NCI-H187 treated with DMSO at 0.1 percent for 48 hours (cell line): ENCODE results near the gene USP44.
A peak's percentile ranks its signal among the peaks of the same experiment; 100 is the strongest.
"Not testable (repeated sequence)": the region's sequence is repeated elsewhere in the genome, so short reads cannot be mapped to it uniquely, and the experiment has no call there.

Source experiments
- DNase-seq: peaks from one replicate; lab custom pipeline; 2025; lab: John Stamatoyannopoulos, UW

USP44 gene

DNA sequence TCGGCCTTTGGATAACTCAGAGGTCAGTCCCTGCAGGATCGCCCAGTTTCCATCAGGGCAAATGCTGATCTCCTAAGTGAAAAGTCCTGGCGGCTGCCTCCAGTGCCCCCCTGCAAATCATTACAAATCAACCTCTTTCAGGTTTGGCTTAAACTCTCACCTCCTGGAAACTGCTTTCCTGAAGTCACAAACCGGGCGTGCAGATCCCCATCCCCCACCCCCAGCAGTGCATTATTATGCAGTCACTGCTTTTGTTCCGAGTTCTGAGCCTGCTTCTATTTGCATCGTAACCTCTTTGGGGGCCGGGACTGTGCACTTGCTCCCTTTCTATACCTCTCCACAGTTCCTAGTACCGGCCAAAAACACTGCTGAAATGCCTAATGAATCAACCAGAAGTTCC is at the start of gene USP44:
Gene USP44, minus strand, starts transcription at position 172 of the 400 bp plus-strand sequence. CDS start 17,220 bp downstream, outside the sequence.
- DNase-seq: no peak

DNA sequence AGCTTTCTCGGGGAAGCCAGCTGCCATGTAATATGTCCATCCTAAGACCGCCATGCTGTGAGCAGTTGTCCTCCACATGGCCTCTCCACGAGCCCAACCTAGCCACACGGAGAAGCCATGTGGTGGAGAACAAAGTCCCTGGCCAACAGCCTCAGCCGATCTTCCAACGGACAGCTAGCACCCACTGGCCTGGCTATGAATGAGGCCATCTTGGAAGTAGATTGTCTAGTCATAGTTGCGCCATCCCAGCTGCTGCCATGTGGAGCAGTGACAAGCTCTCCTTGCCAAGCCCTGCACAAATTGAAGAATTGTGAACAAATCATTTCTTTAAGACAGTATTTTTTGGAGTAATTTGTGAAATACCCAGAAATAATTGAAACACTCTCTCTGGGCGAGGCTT is 49.3 kb upstream of the USP44 start:
- no peak for DNase-seq

DNA sequence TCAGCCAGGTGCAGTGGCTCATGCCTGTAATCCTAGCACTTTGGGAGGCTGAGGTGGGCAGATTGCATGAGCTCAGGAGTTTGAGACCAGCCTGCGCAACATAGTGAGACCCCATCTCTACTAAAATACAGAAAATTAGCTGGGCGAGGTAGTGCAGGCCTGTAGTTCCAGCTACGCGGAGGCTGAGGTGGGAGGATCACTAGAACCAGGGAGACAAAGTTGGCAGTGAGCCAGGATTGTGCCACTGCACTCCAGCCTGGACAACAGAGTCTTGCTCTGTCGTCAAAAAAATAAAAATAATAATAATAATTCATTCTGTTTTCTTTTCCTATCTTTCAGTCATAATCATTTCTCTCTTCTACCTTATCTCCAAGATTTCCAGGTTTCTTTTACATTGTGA is 48.6 kb upstream of the USP44 start:
- no peak for DNase-seq

DNA sequence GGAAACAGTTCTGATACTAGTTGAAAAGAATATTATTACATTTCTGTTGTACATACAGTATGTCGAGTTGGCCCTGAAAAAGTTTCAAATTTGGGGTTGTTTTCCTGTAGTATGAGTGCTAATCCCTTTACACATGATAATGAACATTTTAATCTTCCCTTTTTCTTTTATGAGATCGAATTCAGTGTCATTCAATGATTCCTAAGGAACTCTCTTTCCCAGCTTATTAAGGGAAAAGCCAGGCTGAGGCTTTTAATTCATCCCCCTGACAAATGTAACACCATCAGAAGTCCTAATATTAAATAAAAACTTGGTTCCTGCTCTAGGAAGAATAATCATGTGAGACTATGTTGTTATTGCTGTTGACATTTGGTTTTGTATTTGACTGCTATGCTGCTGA is 42.9 kb upstream of the USP44 start:
- no peak for DNase-seq

DNA sequence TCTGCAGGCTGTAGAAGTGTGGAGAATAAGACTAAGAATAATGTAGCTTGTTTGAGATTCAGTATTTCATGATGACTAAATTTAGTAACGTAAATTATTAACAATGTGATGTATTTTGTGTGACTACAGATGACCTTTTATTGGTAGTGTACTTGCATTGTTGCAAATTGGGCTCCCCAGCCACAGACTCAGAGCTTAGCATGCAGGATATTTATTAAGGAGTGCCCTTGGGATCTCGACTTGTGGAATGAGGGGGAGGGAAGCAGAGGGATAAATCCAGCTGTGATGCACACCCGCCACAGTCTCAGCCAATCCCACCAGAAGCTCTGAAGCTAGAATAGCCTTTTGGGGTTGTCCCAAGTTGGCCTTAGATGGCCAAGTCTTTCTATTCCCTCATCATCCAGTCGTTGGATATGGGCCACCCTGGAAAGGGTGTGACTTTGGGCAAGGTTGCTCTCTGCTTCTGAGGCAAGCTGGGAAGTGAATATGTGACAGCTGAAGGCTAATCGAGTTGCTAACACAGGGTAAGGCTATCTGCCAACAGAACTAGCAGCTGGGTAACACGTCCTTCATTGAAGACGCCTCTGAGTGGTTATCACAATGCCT is 42.1 kb upstream of the USP44 start:
- no peak for DNase-seq

DNA sequence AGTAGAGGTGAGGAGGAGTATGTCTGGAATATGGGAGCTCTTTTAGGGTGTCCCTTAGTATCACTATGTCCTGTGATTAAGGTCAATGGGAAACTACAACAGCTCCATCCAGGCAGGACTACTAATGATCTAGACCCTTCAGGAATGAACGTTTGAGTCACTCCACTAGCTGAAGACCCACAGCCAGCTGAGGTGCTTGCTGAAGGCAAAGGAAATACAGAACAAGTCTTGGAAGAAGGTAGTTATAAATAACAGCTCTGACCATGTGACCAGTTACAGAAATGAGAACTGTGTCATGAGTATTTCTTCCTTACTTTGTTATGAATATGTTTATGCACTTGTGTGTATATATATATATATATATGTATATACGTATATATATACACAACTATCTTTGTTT is 40.5 kb upstream of the USP44 start:
- no peak for DNase-seq

DNA sequence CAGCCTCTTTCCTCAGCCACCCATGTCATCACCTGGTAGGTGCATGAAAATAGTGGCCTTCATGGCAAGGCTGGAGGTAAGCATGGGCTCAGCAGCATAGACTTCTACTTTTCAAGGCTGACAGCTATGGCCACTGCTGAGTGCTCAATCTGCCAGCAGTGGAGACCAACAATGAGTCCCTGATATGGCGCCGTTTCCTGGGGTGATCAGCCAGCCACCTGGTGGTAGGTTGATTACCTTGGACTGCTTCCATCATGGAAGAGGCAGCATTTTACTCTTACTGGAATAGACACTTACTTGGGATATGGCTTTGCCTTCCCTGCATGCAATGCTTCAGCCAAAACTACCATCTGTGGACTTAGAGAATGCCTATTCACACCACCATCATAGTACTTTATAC is 39.5 kb upstream of the USP44 start:
- DNase-seq: no peak

DNA sequence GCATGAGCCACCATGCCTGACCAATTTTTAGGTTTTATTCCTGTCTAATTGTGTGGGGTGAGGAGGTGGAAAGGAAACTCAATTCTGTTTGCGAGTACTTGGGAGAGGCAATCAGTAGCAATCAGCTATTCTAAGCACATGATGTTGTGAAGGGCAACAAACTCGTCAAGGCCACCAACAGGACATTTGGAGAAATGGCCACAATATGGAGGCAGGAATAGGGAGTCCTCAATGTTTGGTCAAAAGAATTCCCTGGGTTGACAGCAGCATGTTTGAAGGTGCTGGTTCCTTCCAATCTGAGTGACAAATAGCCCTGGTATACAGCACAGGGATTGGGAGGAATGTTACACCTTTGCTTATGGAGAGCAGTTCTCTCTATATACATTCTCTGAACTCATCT is 32.7 kb upstream of the USP44 start:
- no peak for DNase-seq

DNA sequence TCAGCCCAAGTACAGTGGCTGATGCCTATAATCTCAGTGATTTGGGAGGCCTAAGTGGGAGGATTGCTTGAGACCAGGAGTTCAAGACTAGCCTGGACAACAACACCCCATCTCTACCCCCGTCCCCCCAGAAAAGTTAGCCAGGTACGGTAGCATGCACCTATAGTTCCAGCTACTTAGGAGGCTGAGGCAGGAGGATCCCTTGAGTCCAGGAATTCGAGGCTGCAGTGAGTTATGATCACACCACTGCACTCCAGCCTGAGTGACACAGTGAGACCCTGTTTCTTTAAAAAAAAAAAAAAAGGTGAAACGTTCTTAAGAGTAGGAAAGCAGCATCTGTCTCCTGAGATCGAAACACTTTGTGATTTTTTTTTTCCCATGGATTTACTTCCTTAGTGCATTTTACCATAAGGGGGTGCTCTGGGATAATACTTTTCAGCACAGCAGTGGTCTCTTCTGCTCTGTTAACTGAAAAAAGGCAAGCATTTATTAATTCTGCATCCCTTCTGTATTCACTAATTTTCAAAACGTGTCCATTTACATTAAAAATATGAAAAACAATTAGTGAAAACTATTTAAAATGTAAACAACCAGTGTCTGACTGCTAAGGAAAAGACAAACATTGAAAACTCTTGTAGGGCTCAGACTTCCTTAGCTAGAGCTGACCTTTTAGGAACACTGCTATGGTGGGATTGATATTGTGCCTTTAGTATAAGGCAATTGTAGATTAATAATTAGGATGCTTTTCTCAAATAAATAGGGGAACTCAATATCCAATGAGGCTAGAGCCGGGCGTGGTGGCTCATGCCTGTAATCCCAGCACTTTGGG is 31.2 kb upstream of the USP44 start:
- no peak for DNase-seq

DNA sequence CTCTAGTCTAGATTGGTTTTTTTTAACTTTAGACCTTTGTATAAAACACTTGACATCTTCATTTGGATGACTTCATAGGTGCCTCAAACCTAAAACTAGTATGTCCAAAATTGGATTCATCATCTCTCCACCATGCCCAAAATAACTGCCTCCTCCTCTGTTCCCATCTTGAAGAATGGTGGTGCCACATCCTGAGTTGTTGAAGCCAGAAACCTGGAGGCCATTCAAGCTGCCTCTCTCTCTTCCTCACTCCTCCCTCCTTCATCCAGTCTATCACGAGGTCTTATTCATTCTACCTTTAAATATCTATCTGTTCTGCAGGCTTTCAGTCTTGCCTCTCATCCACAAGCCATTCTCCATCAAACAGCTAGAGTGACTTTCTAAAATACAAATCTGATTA is 26.5 kb upstream of the USP44 start:
- DNase-seq: no peak

DNA sequence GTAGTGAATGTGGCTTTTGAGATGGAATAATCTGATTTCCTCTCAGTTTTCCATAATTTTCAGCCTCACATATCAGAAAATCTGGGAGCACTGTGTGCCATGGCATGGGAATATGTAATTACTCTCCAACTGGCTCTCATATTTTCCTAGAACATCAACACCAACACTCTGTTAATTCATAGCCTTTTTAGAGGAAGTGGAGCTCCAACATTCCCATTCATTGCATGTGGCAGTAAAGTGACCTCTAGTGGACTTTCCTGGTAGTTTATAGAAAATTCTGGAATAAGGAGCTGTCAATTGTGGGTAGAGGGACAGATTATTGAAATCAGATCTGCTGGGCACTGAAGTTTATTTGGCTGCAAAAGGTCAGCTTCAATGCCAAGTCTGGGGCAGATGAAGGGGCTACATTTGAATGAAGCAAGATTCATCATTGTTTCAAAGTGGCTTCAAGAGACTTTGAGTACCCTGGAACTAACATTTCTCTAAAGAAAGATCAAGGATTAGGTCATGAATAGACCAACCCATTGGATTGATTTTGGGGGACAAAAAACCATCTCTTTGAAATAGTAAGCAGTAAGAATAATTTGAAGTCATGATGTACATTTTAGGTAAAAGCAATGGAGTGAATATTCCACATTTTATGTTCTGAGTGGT is 23.6 kb upstream of the USP44 start:
- peak; percentile 29 for DNase-seq

DNA sequence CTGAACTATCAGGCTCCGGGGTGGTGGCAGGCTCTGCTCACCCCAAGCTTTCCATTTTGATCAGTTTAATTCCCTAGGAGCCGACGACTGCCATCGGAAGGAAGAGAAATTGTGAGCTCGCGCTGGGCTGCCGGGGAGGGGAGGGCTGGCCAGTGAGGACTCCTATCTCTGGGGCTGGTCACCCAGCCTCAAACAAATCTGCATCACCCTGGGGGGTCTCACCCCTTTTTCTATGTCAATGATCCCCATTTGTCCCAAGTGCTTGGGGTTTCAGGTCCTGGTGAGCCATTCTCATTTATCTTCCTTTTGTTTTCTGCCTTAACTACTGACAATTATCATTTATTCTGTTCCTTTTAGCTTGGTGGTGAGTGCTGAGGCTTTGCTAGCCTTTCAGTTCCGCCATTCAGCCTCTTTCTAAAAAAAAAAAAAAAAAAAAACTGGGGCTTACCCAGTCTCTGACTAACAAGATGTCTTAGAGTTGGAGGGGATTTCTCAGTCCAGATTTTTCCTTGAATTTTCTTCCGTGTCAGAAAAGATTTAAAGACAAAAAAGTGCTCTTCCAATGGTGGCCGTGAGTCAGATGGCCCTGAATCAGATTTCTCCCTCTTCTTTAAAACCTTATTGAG is 22.8 kb upstream of the USP44 start:
- no peak for DNase-seq

DNA sequence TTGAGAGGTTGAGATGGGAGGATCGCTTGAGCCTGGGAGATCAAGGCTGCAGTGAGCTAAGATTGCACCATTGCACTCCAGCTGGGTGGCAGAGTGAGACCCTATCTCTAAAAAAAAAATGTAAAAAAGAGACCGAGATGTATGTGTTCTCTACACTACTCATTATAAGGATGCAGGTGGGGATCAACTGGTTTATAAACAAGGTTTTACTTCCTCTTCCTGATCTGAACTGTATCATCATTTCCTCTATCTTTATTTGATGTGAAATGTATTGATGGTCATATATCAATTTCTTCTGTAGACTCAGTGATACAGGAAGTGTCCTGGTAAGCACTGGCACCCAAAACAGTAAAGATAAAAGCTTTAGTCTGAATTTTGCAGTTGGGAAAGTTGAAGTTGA is 20.1 kb upstream of the USP44 start:
- no peak for DNase-seq

DNA sequence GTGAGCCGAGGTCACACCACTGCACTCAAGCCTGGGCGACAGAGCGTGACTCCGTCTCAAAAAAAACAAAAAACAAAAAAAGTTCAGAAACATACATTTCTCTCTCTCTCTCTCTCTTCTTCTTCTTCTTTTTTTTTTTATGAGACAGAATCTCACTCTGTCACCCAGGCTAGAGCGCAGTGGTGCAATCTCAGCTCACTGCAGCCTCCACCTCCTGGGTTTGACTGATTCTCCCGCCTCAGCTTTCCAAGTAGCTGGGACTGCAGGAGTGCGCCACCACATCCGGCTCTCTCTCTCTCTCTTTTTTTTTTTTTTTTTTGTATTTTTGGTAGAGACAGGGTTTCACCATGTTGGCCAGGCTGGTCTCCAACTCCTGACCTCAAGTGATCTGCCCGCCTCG is 16.8 kb upstream of the USP44 start:
- not testable (repeated sequence) for DNase-seq

DNA sequence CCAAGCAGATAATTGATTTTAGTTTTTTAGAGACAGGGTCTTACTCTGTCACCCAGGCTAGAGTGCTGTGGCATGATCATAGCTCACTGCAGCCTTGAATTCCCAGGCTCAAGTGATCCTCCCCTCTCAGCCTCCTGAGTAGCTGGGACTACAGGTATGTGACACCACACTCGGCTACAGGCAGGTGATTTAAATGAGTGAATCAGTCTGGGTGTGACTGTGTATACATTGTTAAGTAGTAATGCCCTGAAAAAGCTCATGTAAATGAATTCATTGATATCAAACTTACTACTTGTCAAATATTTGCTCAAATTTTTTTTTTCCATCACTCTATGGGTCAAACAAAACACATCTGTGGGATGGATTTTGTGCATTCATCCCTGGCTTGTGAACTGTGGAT is 6.3 kb upstream of the USP44 start:
- no peak for DNase-seq

DNA sequence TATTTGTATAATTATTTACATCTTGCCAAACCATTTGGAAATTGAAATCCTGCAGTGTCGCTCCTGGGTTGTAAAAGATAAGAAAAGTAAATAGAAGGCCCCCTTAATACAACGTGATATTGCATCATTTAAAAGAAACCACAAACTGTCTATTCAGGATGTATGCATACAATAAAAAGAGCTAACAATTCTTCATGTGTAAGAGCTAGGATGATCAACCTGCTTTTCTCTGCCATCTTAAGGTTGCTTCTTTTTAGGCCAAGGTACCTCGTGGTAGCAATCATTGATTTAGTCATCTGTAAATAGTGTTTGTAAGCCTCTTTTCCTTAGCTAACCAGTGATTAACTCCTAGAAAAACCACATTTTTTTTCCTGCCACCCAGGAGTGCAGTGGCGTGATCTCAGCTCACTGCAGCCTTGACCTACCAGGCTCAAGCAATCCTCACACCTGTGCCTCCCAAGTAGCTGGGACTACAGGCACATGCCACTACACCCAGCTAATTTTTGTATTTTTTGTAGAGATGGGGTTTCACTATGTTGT is 3.3 kb upstream of the USP44 start:
- DNase-seq: no peak

DNA sequence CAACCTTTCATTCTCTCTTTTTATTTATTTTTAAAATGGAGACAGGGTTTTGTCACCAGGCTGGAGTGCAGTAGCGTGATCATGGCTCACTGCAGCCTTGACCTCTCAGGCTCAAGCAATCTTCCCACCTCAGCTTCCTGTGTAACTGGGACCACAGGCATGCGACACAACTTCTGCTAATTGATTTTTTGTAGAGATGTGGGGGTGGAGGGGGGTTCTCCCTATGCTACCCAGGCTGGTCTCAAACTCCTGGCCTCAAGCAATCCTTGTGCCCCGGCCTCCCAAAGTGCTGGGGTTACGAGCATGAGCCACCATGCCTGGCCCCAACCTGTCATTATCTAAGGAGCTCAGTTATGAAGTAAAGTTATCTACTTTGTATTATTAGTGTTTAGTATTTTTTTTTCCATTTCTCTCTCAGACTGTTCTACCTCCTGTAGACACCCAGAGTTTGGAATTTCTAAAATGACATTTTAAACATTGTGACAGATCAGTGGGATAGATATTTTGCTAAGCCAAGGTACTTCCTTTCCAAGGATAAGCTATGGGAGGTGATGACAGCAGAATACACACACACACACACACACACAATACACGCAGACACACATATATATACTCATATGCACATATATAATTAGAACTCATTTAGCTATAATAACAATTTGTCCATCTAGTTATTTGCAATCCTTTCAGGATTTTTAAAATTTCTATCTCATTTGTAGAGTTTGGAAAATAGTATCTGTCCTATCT is 2.1 kb upstream of the USP44 start:
- DNase-seq: no peak

DNA sequence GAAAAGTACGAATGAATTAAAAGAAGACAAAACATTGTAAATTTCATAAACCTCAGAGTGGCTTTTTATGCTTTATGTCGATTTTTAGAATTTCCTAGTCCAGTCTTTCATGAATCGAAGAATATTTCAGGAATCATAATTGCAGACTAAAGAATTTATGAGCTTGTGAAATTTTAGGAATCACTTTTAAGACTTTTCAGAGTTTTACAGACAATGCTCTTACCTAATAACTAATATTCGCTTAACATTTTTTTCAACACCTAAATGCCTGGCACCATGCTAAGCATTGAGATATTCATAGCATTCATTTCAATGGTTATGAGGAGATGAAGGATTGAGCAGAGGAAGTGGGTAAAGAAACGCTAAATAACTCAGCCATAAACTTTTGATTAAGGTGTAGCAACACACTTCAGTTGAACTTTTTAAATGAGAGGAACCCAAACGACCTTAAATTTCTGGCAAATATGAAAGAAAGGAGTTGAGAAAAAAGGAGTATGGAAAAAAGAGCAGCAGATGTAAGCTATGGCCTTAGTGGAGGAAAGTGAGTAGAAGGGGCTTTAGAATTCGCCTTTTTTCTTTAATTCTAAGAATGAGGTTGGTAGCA is 739 bp upstream of the USP44 start:
- no peak for DNase-seq

DNA sequence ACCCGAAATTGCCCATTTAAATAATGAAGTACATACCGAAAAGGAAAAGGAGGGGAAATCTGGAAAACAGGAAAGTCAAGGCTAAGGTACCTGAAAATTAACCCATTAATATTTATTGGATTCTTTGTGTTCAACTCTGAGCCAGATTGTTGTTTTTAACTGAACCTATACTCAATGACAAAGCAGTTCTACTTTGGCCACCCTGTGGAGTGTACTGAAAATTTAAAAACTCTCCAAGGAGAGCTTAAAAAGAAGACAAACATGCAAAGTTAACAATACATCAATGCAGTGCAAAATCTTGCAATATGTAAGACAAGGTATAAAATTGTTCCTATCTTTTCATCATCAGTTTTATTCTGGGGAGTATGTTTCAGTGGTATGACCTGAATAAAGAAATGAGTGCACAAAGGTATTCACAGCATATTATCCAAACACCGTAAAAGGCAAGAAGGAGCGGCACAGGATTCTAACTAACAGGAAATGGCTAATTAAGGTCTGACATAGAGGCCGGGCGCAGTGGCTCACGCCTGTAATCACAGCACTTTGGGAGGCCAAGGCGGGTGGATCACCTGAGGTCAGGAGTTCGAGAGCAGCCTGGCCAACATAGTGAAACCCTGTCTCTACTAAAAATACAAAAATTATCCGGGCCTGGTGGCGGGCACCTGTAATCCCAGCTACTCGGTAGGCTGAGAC is 1.7 kb downstream of the USP44 start:
- DNase-seq: no peak

DNA sequence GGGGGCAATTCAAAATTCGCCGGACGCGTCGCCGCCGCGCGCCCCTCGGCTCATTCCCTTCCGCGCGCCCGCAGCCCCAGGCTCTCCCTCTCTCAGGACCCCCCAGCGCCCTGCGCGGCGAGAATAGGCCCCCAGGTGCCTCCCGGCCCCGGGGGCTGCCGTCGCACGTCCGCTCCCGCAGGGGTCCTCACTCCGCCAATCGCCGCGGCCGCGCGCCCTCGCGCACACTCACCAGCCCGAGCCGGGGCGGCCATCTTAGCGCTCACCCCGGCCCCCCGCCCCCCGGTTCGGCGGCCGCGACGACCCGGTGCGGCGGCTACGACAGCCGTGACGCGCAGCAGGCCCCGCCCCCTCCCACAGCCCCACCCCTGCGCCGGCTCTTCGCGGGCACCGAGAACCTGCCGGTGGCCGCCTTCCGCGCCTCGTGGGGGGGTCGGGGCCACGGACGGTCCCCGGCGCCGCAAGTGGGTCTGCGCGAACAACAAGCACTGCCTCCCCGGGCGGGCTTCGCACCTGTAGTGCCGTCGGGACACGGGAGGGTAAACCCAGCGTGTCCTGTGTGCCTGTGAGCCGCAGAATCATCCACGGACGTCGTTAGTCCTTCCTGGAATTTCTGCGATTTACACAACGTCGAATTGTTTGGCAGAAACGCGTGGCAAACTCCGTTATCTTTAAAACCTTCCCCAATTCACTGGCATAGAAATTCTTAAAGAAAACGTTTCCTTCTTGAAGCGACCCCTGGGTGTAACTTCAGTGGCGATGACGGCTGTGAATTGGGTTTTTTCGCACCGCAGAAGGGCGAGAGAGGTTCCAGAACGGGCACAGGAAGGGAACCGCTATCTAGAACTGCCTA is 2.5 kb downstream of the USP44 start:
- DNase-seq: no peak
